ENCODE results near the gene SEMA3C. TPM values are rescaled to one million over a fixed set of nuclear protein-coding genes. Genes with fewer than 3 reads are reported as not detected.

The SEMA3C gene
- total and polyA plus RNA-seq, 2 experiments from 2014 or later = 15.5 to 53.5 TPM

DNA sequence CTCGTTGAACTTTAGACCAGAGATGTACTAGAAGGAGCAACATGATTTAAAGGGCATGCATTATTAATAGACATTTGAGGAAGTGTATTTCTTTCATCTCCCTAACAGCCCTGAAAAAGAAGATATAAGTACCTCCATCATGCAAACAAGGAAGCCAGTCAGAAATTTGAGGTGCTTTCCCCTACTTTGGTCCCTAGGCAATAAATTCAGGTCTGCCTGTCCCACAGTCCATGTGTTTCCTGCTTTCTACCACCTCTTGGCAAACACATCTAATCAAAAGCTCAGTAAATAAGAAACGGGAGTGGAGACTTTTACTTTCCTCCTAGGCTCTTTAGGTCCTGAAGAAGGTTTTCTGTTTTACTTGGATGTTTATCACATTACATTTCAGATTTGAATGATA lies 5.2 kb upstream of the SEMA3C start:
- TF ChIP-seq, protein P1, sequence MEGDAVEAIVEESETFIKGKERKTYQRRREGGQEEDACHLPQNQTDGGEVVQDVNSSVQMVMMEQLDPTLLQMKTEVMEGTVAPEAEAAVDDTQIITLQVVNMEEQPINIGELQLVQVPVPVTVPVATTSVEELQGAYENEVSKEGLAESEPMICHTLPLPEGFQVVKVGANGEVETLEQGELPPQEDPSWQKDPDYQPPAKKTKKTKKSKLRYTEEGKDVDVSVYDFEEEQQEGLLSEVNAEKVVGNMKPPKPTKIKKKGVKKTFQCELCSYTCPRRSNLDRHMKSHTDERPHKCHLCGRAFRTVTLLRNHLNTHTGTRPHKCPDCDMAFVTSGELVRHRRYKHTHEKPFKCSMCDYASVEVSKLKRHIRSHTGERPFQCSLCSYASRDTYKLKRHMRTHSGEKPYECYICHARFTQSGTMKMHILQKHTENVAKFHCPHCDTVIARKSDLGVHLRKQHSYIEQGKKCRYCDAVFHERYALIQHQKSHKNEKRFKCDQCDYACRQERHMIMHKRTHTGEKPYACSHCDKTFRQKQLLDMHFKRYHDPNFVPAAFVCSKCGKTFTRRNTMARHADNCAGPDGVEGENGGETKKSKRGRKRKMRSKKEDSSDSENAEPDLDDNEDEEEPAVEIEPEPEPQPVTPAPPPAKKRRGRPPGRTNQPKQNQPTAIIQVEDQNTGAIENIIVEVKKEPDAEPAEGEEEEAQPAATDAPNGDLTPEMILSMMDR (IDR thresholded peaks at IDR 0.05; ENCODE audit: low read depth, low read length) = no peak
- Histone ChIP-seq H3K9me3 (ENCODE audit: low read depth) (no peaks in the 10 kb centered on the region), H3K27me3 (no peaks in the 10 kb centered on the region), H3K4me3 (no peak overlapping the region), H3K27ac (no peak overlapping the region), H3K36me3 (no peaks in the 10 kb centered on the region), H3K4me1 (ENCODE audit: low read depth) (peaks cover 4% of the 10 kb centered on the region)
- no peak for DNase-seq (ENCODE audit: low read depth in 1 of 2, low spot score in 1 of 2)

DNA sequence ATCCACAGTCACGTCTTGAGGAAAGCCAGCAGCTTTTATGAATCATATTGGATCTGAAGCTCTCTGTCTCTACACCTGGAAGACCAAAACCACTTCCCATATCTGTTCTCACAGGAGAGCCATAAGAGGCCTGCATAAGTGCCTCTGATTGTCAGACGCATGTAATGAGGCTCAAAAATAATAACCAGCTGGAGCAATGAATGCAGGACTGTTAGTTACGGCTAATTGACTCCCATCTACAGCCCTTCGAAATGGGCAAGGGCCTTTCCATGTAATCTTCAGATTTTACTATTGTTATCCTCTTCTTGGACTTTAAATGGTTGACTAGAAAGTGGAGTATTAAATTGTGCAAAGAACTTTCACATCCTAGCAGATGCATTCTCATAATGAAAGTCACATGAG lies 4.4 kb upstream of the SEMA3C start:
- H3K4me1 ChIP-seq (ENCODE audit: low read depth) = peaks cover 4% of the 10 kb centered on the region
- no peaks in the 10 kb centered on the region for H3K36me3 ChIP-seq
- TF ChIP-seq, protein P1 (IDR thresholded peaks at IDR 0.05; ENCODE audit: low read depth, low read length) = no peak
- H3K27me3 ChIP-seq = no peaks in the 10 kb centered on the region
- no peaks in the 10 kb centered on the region for H3K9me3 ChIP-seq (ENCODE audit: low read depth)
- H3K27ac ChIP-seq = no peak overlapping the region
- peak in 1 of 2 donors; percentile 42 for DNase-seq (ENCODE audit: low read depth in 1 of 2, low spot score in 1 of 2)
- H3K4me3 ChIP-seq = no peak overlapping the region

DNA sequence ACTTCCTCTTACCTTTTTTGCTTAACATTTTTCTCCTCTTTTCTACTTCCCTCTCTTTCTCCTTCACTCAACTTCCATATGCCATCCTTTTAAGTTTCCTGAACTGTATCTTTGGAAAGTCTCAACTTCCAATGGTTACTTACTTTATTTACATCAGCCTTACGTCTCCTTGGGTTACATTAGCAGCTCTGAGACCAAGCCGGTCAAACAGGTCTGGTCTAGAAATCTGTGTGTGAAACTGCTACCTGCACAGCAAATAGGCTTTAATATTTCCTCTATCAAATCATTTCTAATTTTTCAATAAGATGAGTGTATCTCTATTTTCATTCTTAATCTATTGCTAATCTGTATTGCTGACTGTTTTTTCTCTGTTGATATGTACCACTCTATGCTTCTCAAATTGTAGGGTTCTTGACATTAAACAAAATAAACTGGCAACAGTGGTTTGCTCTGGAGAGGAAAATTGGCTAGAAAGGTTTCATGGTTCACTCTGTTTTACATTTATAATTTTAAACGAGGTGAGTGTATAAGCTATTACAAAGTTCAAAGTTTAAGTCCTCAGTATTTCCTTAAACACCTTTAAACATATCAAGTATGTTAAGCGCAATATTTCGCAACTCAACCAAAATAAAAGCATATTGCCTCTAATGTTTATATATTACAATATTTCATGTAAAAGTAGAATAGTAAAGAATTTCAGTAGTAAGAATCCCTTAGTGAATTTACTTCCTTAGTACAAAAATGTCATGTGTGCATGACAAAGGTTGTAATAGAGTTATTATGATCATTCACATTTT lies 3.6 kb upstream of the SEMA3C start:
- Histone ChIP-seq H3K36me3 (no peaks in the 10 kb centered on the region), H3K4me1 (ENCODE audit: low read depth) (peaks cover 8% of the 10 kb centered on the region), H3K27me3 (no peaks in the 10 kb centered on the region), H3K27ac (no peak overlapping the region), H3K9me3 (ENCODE audit: low read depth) (no peaks in the 10 kb centered on the region), H3K4me3 (no peak overlapping the region)
- TF ChIP-seq, protein P1 (IDR thresholded peaks at IDR 0.05; ENCODE audit: low read depth, low read length) = no peak
- DNase-seq (ENCODE audit: low read depth in 1 of 2, low spot score in 1 of 2) = no peak

DNA sequence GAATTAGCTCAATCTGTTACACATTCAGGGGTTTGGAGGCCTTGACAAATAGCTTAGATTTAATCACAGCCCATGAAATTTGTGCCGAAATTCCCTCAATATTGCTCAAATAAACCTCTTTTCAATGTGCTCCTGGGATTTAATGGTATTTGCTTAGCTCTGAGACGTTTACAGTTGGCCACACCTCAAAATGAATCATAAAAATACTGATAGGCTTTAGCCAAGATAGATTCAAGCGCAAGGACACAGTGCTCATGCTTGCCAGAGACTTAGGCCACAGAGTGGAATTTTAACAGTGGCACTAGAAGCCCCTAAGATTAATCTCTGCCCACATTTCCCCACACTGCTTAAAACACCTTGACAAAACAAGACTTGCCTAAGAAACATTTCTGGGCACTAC lies 2.3 kb upstream of the SEMA3C start:
- peak in 1 of 2 donors; percentile 45 for DNase-seq (ENCODE audit: low read depth in 1 of 2, low spot score in 1 of 2)
- Histone ChIP-seq H3K27ac (no peak overlapping the region), H3K4me1 (ENCODE audit: low read depth) (peaks cover 8% of the 10 kb centered on the region), H3K4me3 (no peak overlapping the region), H3K36me3 (no peaks in the 10 kb centered on the region), H3K27me3 (no peaks in the 10 kb centered on the region), H3K9me3 (ENCODE audit: low read depth) (no peaks in the 10 kb centered on the region)
- TF ChIP-seq, protein P1 (IDR thresholded peaks at IDR 0.05; ENCODE audit: low read depth, low read length) = no peak

DNA sequence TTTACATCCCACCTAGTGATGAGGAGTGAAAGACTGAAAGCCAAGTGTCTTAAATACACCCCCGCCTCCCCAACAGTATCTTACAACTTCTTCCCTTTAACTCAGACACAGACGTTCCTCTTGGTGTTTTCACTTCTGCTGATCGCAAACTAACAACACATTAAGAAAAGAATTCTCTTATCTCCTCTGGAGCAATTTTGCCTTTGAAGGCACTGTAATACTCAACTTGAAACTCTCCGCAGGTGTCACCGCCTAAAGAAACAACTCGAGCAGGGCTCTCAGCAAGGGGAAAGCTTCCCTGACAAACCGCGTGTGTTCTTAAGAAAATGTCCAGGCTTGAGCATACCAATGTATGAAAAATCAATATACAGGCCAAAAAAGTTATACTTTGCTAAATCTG lies 452 bp downstream of the SEMA3C start:
- DNase-seq (ENCODE audit: low read depth in 1 of 2, low spot score in 1 of 2) = peak; percentile 41 to 47

More for the DNA sequence above, 452 bp downstream of the SEMA3C start:
- Histone ChIP-seq H3K36me3 (no peaks in the 10 kb centered on the region), H3K4me3 (peak overlapping the region; percentile 90), H3K9me3 (ENCODE audit: low read depth) (no peaks in the 10 kb centered on the region), H3K4me1 (ENCODE audit: low read depth) (peaks cover 8% of the 10 kb centered on the region), H3K27ac (peak overlapping the region; percentile 90), H3K27me3 (no peaks in the 10 kb centered on the region)
- TF ChIP-seq, protein P1 (IDR thresholded peaks at IDR 0.05; ENCODE audit: low read depth, low read length) = no peak
